GM19397 (cell line): Measurements from ENCODE around the gene KIF21B.
"Not testable (repeated sequence)": the region's sequence is repeated elsewhere in the genome, so short reads cannot be mapped to it uniquely, and the experiment has no call there.

ENCODE experiments used
- ATAC-seq: cut with Tn5 transposase; IDR thresholded peaks from one replicate; pipeline ENCODE4 v1.9.1; 2021; ENCODE audit warnings: mild to moderate bottlenecking, moderate library complexity; ENCODE audit not compliant: unreplicated experiment

Gene KIF21B

GRCh38 chr1:200949626-200950025, 73.9 kb downstream of the KIF21B start:
- no peak for ATAC-seq

GRCh38 chr1:200947059-200947566, 76.4 kb downstream of the KIF21B start:
- no peak for ATAC-seq

GRCh38 chr1:200945111-200945510, 78.4 kb downstream of the KIF21B start:
- ATAC-seq: no peak

- ATAC-seq: no peak
These were observed 84.6 kb downstream of the KIF21B start for GRCh38 chr1:200938955-200939354.

- not testable (repeated sequence) for ATAC-seq
These were observed 88.1 kb downstream of the KIF21B start for GRCh38 chr1:200935286-200935962.

- no peak for ATAC-seq
These were observed 88.8 kb downstream of the KIF21B start for GRCh38 chr1:200934676-200935245.

- ATAC-seq: no peak
These were observed 91.7 kb downstream of the KIF21B start for GRCh38 chr1:200931776-200932175.

GRCh38 chr1:200930285-200930684, 93.2 kb downstream of the KIF21B start:
- not testable (repeated sequence) for ATAC-seq

GRCh38 chr1:200929530-200930278, 93.8 kb downstream of the KIF21B start:
- no peak for ATAC-seq

- ATAC-seq: no peak
These were observed 97.7 kb downstream of the KIF21B start for GRCh38 chr1:200925831-200926230.

- ATAC-seq: no peak
These were observed 99.9 kb downstream of the KIF21B start for GRCh38 chr1:200923601-200924000.

GRCh38 chr1:200922406-200922805, 101.1 kb downstream of the KIF21B start:
- ATAC-seq: no peak

GRCh38 chr1:200921571-200922110, 101.9 kb downstream of the KIF21B start:
- no peak for ATAC-seq
